Spleen (tissue), 7 donors: ENCODE measurements around the gene PROX1.

Experiments used
- POLR2A ChIP-seq, 3 donors: fragments of 450-650 bp; IDR thresholded peaks; one replicate each; pipeline ENCODE4 v1.5.1; 2017; ENCODE audit warnings: antibody characterized with exemption in 3 of 3, mild to moderate bottlenecking in 1 of 3
- POLR2AphosphoS5 ChIP-seq, 3 donors: sonication (generic); formaldehyde crosslinking; IDR thresholded peaks; one replicate each; pipeline ENCODE4 v1.5.1; 2017; ENCODE audit warnings: antibody characterized with exemption in 3 of 3
- TF ChIP-seq, protein P1 (sequence below), 11 experiments: fragments of 200-600 bp in 7 of 11; fragments of 450-650 bp in 4 of 11; sonication (generic) in 4 of 11; IDR thresholded peaks in 8 of 11; conservative IDR thresholded peaks in 3 of 11; 1 replicate in 7 of 11; 2 replicates in 4 of 11; pipeline versions ENCODE4 v1.4.0 to v1.8.0; 2016 to 2021; ENCODE audit warnings: antibody characterized with exemption in 11 of 11, inconsistent platforms in 4 of 11, mild to moderate bottlenecking in 1 of 11
- donor health status: DM: no; HTN: no; CAD: no; lungs with moderate emphysema.
- donor health status: DM: no; HTN: no; CAD: no.
- donor health status: DM: no; HTN: no; CAD: no.

DNA sequence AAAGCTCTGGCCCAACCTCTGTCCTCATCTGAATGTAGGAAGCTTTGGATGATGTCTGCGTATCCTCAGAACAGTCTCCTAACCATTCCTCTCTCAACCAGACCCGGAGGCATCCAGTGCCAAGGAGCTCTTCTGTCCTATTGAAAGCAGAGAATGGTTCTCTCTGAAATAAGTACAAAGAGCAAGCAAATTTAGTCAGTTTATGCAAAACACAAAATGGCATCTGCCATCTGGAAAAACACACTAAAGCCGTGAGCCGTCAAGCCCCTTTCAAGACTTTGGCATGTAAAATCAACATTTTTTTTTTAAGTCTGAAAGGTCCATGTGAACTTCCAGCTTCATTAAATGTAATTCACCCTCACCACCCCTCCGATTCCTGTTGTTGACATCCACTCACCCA, 21.7 kb upstream of the PROX1 start:
- TF ChIP-seq, protein P1, sequence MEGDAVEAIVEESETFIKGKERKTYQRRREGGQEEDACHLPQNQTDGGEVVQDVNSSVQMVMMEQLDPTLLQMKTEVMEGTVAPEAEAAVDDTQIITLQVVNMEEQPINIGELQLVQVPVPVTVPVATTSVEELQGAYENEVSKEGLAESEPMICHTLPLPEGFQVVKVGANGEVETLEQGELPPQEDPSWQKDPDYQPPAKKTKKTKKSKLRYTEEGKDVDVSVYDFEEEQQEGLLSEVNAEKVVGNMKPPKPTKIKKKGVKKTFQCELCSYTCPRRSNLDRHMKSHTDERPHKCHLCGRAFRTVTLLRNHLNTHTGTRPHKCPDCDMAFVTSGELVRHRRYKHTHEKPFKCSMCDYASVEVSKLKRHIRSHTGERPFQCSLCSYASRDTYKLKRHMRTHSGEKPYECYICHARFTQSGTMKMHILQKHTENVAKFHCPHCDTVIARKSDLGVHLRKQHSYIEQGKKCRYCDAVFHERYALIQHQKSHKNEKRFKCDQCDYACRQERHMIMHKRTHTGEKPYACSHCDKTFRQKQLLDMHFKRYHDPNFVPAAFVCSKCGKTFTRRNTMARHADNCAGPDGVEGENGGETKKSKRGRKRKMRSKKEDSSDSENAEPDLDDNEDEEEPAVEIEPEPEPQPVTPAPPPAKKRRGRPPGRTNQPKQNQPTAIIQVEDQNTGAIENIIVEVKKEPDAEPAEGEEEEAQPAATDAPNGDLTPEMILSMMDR (IDR thresholded peaks at IDR 0.05 in 8 of 11, conservative IDR thresholded peaks at IDR 0.05 in 3 of 11): no peak
- TF ChIP-seq POLR2A (IDR thresholded peaks at IDR 0.05) (no peak), POLR2AphosphoS5 (IDR thresholded peaks at IDR 0.05) (no peak)
